IgD-negative memory B cell (primary cell): ENCODE data around the gene HDAC10. TPM values are rescaled to one million over a fixed set of nuclear protein-coding genes. Genes with fewer than 3 reads are reported as not detected.

Source experiments
- H3K27ac Mint-ChIP-seq, 3 donors: one replicate each; pipeline ENCODE4 v1.8.0; 2020 to 2022; ENCODE audit warnings: mild to moderate bottlenecking in 3 of 3, mixed read lengths in 3 of 3, moderate library complexity in 1 of 3
- H3K27me3 Mint-ChIP-seq: one replicate; pipeline ENCODE4 v1.8.0; 2021; ENCODE audit warnings: mixed read lengths
- H3K36me3 Mint-ChIP-seq: one replicate; pipeline ENCODE4 v1.8.0; 2020; ENCODE audit warnings: mild to moderate bottlenecking, mixed read lengths
- H3K4me1 Mint-ChIP-seq, 3 donors: one replicate each; pipeline ENCODE4 v1.8.0; 2020 to 2022; ENCODE audit warnings: mixed read lengths in 3 of 3, mild to moderate bottlenecking in 1 of 3
- H3K4me3 Mint-ChIP-seq, 4 donors: one replicate each; pipeline ENCODE4 v1.8.0; 2020 to 2022; ENCODE audit warnings: mild to moderate bottlenecking in 4 of 4, mixed read lengths in 4 of 4, moderate library complexity in 3 of 4
- H3K9me3 Mint-ChIP-seq, 3 donors: one replicate each; pipeline ENCODE4 v1.8.0; 2020 to 2021; ENCODE audit warnings: mixed read lengths in 3 of 3, mild to moderate bottlenecking in 1 of 3
- polyA plus RNA-seq: library from polyadenylated mRNA; unstranded; fragments of 300-500 nt; fragmentation: Illumina TruSeq; gene quantifications from one replicate; pipeline ENCODE4 v1.2.3, GENCODE V29; 2021

HDAC10 gene
- polyA plus RNA-seq, 1 donor from 2014 or later, result 8.6 TPM

DNA sequence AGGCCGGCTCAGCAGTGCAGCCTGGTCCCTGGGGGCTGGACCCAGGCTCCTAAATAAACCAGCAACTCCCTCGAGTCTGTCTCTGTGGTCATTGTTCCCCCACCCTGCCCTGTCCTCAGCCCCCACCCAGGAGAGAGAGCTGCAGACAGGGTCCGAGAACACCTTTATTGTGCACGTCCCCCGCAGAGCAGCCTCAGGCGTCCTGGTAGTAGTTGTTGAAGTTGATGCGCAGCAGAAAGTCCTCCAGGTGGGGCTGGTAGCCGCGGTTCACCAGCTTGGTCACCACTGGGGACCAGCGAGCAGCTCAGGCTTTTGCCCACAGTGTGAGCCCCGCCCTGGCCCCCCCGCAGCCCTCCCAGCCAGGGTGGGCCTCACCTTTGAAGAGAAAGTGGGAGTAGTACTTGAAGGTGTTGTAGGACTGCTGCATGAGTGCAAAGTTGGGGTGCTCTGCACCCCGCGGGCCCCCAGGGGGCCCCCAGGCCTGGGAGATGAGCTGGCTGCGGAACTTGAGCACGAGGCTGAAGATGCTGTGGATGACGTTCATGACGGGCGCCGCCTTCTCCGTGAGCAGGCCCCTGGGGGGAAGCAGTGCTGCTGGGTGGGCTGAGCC lies 33.4 kb downstream of the HDAC10 start:
- no peaks in the 10 kb centered on the region for H3K27me3 Mint-ChIP-seq
- no peak overlapping the region for H3K4me3 Mint-ChIP-seq
- H3K27ac Mint-ChIP-seq, result no peak overlapping the region
- peaks cover 3 to 5% (median 5%) of the 10 kb centered on the region in 3 donors for H3K4me1 Mint-ChIP-seq
- H3K9me3 Mint-ChIP-seq, result no peaks in the 10 kb centered on the region
- H3K36me3 Mint-ChIP-seq, result peaks cover 5% of the 10 kb centered on the region

DNA sequence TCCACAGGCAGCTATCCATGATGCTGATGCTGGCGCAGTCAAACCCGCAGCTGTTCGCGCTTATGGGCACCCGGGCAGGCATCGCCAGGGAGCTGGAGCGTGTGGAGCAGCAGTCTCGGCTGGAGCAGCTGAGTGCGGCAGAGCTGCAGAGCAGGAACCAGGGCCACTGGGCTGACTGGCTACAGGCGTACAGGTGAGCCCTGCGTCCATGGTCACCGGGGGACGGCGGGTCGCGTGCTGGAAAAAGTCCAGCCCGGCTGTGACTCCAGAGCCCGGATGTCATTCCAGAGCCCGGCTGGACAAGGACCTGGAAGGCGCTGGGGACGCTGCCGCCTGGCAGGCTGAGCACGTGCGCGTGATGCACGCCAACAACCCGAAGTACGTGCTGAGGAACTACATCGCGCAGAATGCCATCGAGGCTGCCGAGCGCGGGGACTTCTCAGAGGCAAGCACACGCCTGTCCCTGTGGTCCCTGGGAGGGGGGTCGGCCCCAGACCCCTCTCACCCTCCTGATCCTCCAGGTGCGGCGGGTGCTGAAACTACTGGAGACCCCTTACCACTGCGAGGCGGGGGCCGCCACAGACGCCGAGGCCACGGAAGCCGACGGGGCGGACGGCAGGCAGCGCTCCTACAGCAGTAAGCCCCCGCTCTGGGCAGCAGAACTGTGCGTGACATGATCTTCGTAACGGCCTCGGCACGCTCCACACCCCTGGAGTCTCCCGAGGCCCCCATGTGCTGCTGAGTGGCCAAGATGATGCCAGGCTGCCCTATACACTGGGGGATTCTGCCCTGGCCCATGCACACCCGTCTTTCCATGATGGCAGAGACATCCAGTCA lies 34.2 kb downstream of the HDAC10 start:
- Mint-ChIP-seq H3K36me3 (peaks cover 5% of the 10 kb centered on the region), H3K27me3 (no peaks in the 10 kb centered on the region), H3K4me3 (no peak overlapping the region), H3K4me1 (peaks cover 3 to 6% (median 5%) of the 10 kb centered on the region in 3 donors), H3K9me3 (no peaks in the 10 kb centered on the region), H3K27ac (no peak overlapping the region)

DNA sequence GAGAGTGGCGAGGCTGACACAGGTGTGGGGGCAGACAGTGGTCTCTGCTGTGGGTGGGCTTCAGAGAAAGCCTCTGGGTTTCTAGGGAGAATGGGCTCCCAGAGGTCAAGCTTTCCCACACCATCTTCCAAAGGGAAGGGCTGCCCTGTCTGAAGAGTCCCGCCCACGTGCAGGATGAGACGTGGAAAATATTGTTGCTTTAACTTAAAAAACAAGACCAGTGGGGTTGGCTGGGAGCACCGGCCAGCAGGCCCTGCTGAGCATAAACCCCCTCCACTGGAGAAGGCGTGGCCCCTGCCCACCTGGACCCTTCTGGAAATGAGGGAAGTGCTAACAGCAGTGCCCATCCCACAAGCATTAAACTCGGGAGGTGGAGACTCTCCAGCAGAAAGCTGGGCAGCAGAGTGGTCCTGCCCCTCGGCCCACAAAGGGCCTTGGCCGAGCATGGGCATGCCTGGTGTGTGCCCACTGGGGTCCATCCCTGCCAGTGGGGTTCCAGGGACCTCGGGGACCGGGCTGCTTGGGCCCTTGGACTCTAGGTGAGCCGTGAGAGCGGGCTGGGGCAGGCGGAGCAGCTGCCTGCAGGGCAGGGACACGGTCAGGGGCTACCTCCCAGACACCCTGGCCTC lies 34.9 kb downstream of the HDAC10 start:
- Mint-ChIP-seq H3K4me3 (no peak overlapping the region), H3K36me3 (peaks cover 5% of the 10 kb centered on the region), H3K27ac (peak overlapping the region in 2 of 3 donors; percentile 64 to 92), H3K27me3 (no peaks in the 10 kb centered on the region), H3K4me1 (peaks cover 3 to 6% (median 5%) of the 10 kb centered on the region in 3 donors), H3K9me3 (no peaks in the 10 kb centered on the region)

DNA sequence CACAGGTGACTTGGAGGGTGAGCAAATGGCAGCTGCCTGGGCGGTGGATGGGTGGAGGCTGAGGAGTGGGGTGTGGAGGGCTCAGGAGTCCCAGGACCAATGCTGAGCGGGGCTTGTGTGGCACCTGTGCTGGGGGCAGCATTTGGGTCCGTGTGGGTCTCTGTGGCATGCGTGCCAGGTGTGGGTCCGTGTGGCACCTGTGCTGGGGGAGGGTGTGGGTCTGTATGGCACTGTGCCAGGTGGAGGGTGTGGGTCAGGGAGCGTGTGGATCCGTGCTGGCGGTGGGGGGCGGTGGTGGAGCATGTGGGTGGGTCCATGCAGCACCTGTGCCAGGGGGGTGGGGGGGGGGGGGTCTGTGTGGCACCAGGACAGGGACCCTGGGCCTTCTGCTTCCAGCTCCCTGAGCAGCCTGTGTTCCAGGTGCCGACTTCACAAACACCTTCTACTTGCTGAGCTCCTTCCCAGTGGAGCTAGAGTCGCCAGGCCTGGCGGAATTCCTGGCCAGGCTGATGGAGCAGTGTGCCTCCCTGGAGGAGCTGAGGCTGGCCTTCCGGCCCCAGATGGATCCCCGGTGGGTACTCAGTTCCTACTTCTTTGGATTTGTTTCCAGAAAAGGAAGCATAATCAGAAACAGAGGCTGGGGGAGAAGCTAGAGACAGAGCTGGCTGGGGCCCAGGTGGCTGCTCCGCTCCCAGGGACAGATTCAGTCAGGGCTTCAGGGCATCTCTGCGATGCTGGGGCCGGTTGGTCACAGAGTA lies 35.6 kb downstream of the HDAC10 start:
- Mint-ChIP-seq H3K27me3 (no peaks in the 10 kb centered on the region), H3K36me3 (peaks cover 3% of the 10 kb centered on the region), H3K9me3 (no peaks in the 10 kb centered on the region), H3K4me1 (peaks cover 3 to 8% (median 5%) of the 10 kb centered on the region in 3 donors), H3K27ac (peak overlapping the region in 2 of 3 donors; percentile 85 to 92), H3K4me3 (no peak overlapping the region)

DNA sequence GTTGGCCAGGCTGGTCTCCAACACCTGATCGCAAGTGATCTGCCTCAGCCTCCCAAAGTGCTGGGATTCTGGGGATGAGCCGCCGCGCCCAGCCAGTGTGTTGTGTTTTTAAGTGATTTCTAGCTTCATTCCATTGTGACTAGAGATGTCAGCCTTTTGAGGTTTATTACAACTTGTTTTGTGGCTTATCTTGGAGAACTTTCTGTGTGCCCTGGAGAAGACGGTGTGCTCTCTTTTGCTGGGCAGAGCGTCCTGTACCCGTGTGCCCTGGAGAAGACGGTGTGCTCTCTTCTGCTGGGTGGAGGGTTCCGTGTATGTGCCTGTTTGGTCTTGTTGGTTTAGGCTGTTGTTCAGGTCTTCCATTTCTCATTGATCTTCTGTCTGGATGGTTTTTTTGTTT lies 37.8 kb downstream of the HDAC10 start:
- Mint-ChIP-seq H3K4me1 (peaks cover 8 to 12% (median 9%) of the 10 kb centered on the region in 3 donors), H3K27me3 (no peaks in the 10 kb centered on the region), H3K4me3 (no peak overlapping the region), H3K27ac (no peak overlapping the region), H3K9me3 (no peaks in the 10 kb centered on the region), H3K36me3 (peaks cover 3% of the 10 kb centered on the region)

DNA sequence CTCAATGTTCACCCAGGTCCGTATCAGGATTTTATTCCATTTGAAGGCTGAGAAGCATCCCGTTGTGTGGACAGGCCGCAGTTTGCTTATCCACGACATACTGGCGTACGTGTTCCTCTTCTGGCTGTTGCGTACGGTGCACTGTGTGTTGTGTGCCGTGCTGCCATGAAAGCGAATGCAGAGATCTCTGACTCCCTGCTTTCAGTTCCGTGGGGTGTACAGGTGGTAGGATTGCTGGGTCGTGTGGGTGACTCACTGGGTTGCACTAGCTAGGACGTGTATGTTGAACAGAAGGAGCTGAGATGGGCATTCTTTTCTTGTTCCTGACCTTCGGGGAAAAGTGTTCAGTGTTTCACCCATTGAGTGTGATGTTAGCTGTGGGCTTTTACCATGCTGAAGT lies 39.9 kb downstream of the HDAC10 start:
- peak overlapping the region in 1 of 4 donors; percentile 26 for H3K4me3 Mint-ChIP-seq
- H3K36me3 Mint-ChIP-seq, result peaks cover 3% of the 10 kb centered on the region
- H3K4me1 Mint-ChIP-seq, result peaks cover 9 to 17% (median 15%) of the 10 kb centered on the region in 3 donors
- no peaks in the 10 kb centered on the region for H3K9me3 Mint-ChIP-seq
- H3K27ac Mint-ChIP-seq, result peak overlapping the region in 2 of 3 donors; percentile 25 to 38
- no peaks in the 10 kb centered on the region for H3K27me3 Mint-ChIP-seq

DNA sequence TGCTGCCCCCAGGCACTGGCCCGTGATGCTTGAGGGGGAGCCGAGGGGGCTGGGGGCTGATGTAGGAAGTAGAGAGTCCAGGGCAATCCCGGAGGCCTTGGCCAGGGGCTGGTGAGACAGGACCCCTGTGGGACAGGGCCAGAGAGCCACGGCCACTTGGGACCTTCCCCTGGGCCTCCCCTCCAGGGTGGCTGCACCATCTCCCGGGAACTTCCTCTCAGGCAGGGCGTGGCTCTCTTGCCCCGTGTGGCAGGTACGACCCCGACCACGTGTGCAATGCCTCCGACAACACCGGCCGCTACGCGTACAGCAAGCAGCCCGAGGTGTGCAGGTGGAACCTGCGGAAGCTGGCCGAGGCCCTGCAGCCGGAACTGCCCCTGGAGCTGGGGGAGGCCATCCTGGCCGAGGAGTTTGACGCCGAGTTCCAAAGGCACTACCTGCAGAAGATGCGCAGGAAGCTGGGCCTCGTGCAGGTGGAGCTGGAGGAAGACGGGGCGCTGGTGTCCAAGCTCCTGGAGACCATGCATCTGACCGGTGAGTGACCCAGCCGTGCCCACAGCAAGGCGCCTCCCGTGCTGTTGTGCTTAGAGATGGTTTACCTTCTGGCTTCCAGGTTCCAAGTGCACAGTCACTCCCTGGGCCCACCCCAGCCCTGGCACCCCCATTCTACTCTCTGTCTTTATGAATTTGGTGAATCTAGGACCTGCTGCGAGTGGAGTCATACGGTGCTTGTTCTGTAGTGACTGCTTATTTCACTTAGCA lies 40.5 kb downstream of the HDAC10 start:
- peaks cover 9 to 17% (median 15%) of the 10 kb centered on the region in 3 donors for H3K4me1 Mint-ChIP-seq
- no peaks in the 10 kb centered on the region for H3K27me3 Mint-ChIP-seq
- H3K27ac Mint-ChIP-seq, result peak overlapping the region in 1 of 3 donors; percentile 25
- peaks cover 3% of the 10 kb centered on the region for H3K36me3 Mint-ChIP-seq
- H3K4me3 Mint-ChIP-seq, result peak overlapping the region in 1 of 4 donors; percentile 26
- H3K9me3 Mint-ChIP-seq, result no peaks in the 10 kb centered on the region

DNA sequence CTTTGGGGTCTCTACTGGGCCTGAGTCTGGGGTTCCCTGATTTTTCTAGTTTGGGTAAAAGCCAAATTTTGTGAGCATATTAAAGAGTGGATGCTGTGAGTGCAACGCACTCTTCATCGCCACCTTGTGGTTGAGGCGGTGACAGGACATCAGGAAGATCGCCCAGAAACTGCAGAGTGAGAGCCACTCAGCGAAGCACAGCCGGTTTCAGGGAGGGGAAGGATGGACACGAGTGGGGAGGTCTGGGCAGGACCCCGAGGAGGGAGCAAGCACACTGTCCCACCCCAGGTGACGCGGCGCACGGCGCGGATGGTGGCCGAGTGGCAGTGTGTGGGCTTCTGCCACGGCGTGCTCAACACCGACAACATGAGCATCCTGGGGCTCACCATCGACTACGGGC lies 41.2 kb downstream of the HDAC10 start:
- Mint-ChIP-seq H3K4me3 (peak overlapping the region in 1 of 4 donors; percentile 9), H3K4me1 (peaks cover 8 to 19% (median 16%) of the 10 kb centered on the region in 3 donors)

DNA sequence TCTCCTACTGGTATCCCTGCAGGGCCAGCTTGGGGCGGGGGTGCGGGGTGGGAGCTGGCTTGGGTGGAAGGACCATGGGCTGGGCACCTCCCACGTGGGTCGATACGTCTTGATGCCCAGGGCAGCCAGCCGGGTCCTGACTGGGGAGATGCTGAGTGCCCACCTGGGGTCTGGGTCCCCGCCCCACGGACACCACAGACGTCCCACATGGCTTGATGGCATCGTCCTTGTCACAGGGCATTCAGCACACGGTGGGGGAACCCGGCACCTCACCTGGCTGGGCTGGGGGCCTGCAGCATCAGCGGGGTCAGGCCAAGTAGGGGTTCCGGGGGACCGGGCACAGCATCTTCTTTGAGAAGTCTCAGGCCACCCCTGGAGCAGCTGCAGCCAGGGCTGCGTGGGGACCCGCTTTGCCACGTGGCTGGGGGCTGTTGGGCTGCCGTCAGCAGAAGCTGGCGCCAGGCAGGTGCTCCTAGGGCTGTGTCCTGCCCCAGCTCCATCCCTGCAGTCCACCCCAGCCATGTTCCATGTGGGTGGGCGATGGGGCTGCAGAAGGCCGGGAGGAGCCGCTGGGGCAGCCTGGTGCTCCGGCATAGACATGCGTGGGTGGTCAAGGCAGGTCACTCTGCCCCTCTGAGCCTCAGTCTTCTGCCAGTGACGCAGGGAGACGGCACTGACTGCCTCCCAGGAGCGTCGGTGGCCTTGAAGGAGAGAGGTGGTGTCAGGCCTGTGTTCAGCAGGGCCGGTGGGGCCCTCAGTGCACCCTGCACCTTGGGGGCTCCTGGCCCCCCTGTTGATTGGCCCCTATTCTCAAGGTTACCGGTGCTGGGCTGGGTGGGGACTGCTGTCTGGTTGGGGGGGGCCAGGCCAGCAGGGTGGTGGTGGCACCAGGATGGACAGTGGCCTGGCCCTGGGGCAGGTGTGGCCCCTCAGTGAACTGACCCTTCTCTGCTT lies 41.8 kb downstream of the HDAC10 start:
- Mint-ChIP-seq H3K4me1 (peaks cover 5 to 17% (median 15%) of the 10 kb centered on the region in 3 donors), H3K27me3 (no peaks in the 10 kb centered on the region), H3K4me3 (peak overlapping the region in 1 of 4 donors; percentile 9), H3K27ac (peak overlapping the region; percentile 27 to 80 (median 78)), H3K9me3 (no peaks in the 10 kb centered on the region), H3K36me3 (peaks cover 2% of the 10 kb centered on the region)

More for the DNA sequence above, 41.2 kb downstream of the HDAC10 start:
- Mint-ChIP-seq H3K9me3 (no peaks in the 10 kb centered on the region), H3K27ac (peak overlapping the region; percentile 27 to 80 (median 78)), H3K36me3 (peaks cover 3% of the 10 kb centered on the region), H3K27me3 (no peaks in the 10 kb centered on the region)

DNA sequence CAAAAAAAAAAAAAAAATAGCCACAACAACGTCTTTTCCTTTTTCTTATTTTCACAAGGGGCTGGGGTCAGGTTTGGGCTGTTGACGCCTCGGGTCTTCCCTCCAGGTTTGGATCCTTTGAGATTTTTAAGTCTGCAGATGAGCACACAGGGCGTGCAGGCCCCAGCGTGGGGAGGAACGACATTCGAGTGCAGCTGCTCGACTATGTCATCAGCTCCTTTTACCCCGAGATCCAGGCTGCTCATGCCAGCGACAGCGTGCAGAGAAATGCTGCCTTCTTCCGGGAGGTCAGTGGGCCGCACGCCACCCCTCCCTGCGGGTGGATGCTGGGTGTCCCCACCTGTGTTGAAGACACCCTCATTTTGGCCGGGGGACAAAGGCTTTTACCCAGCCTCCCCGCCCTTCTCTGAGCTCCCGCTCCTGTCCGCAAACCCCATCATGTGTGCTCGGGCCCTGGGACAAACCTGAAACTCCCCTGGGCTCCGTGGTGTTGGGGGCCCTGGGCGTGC lies 42.6 kb downstream of the HDAC10 start:
- Mint-ChIP-seq H3K9me3 (no peaks in the 10 kb centered on the region), H3K27me3 (no peaks in the 10 kb centered on the region), H3K4me1 (peaks cover 10 to 17% (median 15%) of the 10 kb centered on the region in 3 donors), H3K36me3 (no peaks in the 10 kb centered on the region), H3K4me3 (peak overlapping the region in 2 of 4 donors; percentile 21 to 30), H3K27ac (peak overlapping the region in 2 of 3 donors; percentile 74 to 82)

DNA sequence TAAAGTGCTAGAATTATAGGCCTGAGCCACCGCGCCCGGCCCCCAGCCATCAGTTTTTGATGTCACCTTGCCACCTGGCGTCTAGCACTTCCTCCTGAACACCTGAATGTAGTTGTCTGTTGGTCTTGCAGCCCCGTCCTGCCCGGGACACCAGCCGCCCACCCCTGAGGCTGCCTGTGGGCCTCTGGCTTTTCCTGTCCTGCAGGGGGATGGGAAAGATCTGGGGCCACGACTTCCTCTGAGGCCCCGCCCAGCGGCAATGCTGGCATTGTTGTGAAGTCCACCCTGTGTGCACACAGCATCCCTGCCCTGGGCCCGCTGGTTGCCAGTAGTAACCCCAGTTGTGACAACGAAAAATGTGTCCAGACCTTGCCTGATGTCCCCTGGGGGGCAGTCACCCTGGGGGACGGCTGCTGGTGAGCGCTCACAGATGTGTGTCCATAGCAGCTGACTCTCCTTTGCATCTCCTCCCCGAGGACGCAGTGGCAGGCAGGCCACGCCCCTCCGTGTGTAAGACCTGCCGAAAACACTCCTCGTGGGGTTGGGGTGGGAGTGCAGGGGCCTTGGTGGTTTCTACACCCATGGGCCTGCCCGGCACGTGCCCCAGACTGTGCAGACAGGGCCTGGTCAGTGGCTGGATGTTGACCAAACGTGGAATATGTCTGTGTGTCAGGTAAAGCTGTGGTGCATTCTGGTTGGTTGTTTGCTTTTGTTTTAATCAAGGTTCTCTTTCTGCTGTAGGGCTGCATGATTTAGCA lies 43.5 kb downstream of the HDAC10 start:
- Mint-ChIP-seq H3K36me3 (no peaks in the 10 kb centered on the region), H3K4me3 (peak overlapping the region in 2 of 4 donors; percentile 27 to 30), H3K27ac (peak overlapping the region; percentile 71 to 96 (median 82)), H3K9me3 (no peaks in the 10 kb centered on the region), H3K27me3 (no peaks in the 10 kb centered on the region), H3K4me1 (peaks cover 13 to 17% (median 15%) of the 10 kb centered on the region in 3 donors)

DNA sequence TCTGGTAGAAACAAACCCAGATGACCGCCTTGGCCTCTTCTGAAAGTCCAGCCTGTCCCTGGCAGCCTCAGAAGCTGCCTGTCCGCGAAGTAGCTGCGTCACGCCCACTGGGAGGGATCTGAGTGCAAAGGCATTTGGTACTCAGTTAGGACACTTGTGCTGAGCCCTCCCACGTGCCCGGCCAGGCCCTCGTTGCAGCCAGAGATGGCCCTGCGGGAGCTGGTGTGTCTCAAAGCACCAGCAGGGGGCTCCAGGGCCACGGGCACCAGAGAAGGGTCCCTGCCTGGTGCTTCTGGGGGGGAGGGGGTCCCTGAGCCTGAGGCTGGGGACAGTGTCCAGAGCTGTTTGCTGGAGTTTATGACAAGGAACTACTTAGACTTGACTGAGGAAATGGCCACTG lies 44.5 kb downstream of the HDAC10 start:
- no peaks in the 10 kb centered on the region for H3K27me3 Mint-ChIP-seq

More for the DNA sequence above, 44.5 kb downstream of the HDAC10 start:
- H3K36me3 Mint-ChIP-seq, result no peaks in the 10 kb centered on the region
- no peak overlapping the region for H3K4me3 Mint-ChIP-seq
- peaks cover 19 to 20% (median 19%) of the 10 kb centered on the region in 3 donors for H3K4me1 Mint-ChIP-seq
- H3K9me3 Mint-ChIP-seq, result no peaks in the 10 kb centered on the region
- no peak overlapping the region for H3K27ac Mint-ChIP-seq
